ENCODE results near the gene TENT5C.

TENT5C gene

DNA sequence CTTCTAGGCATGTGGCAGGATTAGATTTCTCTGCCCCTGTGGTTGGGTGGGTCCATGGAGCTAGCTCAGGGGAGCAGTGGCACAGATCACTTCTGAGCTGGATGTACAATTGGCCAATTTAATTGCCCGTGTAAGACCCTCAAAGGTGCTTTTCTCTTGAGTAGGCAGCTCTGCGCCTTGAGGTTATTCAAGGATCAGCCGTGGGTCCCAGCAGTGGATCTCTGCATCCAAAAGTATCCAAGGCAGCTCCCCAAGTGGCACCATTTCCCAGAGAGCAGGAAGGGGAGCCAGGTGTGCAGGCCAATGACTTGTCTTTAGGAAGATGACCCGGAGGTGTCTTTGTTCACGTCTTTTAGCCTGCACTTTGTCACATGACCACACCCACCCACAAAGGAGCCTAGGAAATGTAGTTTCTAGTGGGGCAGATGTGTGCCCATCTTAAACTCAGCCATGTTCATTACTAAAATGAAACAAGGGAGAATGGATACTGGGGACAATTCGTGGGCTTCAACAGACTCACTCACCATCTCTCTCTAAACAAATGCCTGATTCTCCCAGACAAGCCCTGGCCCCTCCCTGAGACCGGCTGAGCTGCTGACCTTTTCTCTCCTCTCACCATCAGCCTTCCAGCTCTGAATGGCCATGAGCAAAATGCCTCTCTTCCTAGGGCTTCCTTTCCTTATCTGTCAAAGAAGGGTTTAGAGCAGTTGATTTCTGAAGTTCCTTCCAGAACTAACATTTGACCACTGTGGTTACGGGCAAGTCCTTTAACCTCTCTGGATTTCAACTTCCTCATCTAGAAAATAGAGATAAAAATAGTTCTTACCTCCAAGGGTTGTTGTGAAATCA is 41.4 kb upstream of the TENT5C start:
- Histone ChIP-seq H3K27ac (ENCODE audit: low read depth, low read length) (no peak overlapping the region), H3K27me3 (ENCODE audit: insufficient read depth, low read length) (peaks cover 44% of the 10 kb centered on the region; the same call in 1 of the 2 replicates), H3K36me3 (ENCODE audit: insufficient read depth, low read length) (no peaks in the 10 kb centered on the region), H3K79me2 (ENCODE audit: control insufficient read depth, insufficient read depth, low read length, unreplicated experiment) (no peaks in the 10 kb centered on the region), H2AFZ (ENCODE audit: low read length, unreplicated experiment) (no peak overlapping the region), H3K4me3 (ENCODE audit: low read depth, low read length) (no peak overlapping the region), H3K4me1 (ENCODE audit: control insufficient read depth, insufficient read depth, low read length, unreplicated experiment) (no peaks in the 10 kb centered on the region)

DNA sequence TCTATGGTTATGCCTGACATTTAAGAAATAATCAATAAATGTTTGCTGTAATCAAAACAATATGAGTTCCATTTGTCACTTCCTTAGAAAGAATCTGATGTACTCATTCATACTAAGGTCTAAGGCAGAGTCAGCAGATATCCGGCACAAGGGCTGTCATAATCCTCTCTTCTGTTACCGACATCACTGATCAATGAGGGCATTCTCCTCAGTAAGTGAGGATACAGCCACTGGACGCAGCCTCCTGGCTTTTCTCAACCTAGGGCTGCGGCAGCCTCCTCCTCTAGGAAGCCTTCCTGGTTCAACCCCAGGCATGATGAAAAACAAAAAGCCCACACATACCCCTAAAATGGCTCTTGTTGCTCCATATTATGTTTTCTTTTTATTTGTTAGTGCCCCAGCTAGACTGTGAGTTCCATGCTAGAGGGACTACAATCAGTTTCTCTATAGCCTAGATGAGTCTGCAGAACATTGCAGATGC is 40.7 kb upstream of the TENT5C start:
- no peak overlapping the region for H2AFZ ChIP-seq (ENCODE audit: low read length, unreplicated experiment)
- no peaks in the 10 kb centered on the region for H3K36me3 ChIP-seq (ENCODE audit: insufficient read depth, low read length)
- H3K4me3 ChIP-seq (ENCODE audit: low read depth, low read length): no peak overlapping the region
- peaks cover 48% of the 10 kb centered on the region; the same call in 1 of the 2 replicates for H3K27me3 ChIP-seq (ENCODE audit: insufficient read depth, low read length)
- H3K79me2 ChIP-seq (ENCODE audit: control insufficient read depth, insufficient read depth, low read length, unreplicated experiment): no peaks in the 10 kb centered on the region
- no peaks in the 10 kb centered on the region for H3K4me1 ChIP-seq (ENCODE audit: control insufficient read depth, insufficient read depth, low read length, unreplicated experiment)
- H3K27ac ChIP-seq (ENCODE audit: low read depth, low read length): no peak overlapping the region

DNA sequence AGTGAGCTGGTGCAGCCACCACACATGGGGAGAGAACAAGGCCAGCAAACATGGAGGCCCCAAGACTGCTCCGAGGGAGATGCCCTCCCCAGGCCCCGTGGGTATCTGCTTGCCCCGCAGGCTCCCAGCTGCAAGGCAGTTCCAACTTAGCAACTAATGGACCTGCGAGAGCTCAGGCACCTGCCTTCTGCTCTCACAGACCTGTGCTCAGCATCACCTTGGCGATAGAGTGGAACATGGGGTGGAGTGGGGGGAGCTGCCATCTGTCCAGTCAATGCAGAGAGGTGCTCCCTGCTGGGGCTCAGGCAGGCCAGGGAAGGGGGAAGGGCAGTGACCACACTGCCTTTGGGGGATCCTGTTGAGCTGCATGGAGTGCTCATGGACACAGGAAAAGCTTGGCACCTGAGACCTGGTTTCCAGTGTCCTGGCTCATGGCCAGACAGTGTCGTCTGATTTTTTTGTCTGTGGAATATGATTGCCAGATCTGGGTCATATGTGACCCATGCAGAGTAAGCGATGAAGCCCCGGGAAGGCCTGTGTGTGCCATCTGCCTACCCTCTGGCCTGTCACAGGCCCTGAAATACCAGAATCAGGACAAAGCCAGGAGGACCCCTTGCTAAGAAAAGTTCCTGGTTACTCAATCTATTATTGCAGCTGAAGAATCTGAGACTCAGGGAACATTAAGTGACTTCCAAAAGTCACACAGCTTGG is 39.9 kb upstream of the TENT5C start:
- peaks cover 49% of the 10 kb centered on the region; the same call in 1 of the 2 replicates for H3K27me3 ChIP-seq (ENCODE audit: insufficient read depth, low read length)
- H2AFZ ChIP-seq (ENCODE audit: low read length, unreplicated experiment): no peak overlapping the region
- H3K36me3 ChIP-seq (ENCODE audit: insufficient read depth, low read length): no peaks in the 10 kb centered on the region
- H3K4me1 ChIP-seq (ENCODE audit: control insufficient read depth, insufficient read depth, low read length, unreplicated experiment): no peaks in the 10 kb centered on the region
- no peak overlapping the region for H3K27ac ChIP-seq (ENCODE audit: low read depth, low read length)
- no peak overlapping the region for H3K4me3 ChIP-seq (ENCODE audit: low read depth, low read length)
- H3K79me2 ChIP-seq (ENCODE audit: control insufficient read depth, insufficient read depth, low read length, unreplicated experiment): no peaks in the 10 kb centered on the region

DNA sequence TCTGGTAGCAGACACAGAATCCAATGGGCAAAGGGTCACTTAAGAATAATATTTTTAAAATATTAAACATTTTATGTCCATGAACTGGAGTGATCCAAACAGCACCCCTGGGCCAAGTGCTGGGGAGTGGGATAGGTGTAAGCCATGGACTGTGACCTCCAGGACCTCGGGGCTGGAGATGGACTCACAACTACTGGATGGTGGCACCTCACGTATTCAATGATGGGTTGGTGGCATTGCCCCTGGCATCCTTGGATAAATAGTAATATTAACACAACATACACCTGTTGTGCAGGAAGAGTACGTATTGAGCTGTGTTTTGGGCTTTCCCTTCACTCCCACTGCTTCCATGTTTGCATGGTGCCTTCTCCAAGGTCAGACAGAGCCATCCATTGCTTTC is 39.3 kb upstream of the TENT5C start:
- no peaks in the 10 kb centered on the region for H3K79me2 ChIP-seq (ENCODE audit: control insufficient read depth, insufficient read depth, low read length, unreplicated experiment)
- no peak overlapping the region for H3K4me3 ChIP-seq (ENCODE audit: low read depth, low read length)
- H3K4me1 ChIP-seq (ENCODE audit: control insufficient read depth, insufficient read depth, low read length, unreplicated experiment): no peaks in the 10 kb centered on the region
- H3K36me3 ChIP-seq (ENCODE audit: insufficient read depth, low read length): no peaks in the 10 kb centered on the region
- peaks cover 53% of the 10 kb centered on the region; the same call in 1 of the 2 replicates for H3K27me3 ChIP-seq (ENCODE audit: insufficient read depth, low read length)
- no peak overlapping the region for H3K27ac ChIP-seq (ENCODE audit: low read depth, low read length)
- no peak overlapping the region for H2AFZ ChIP-seq (ENCODE audit: low read length, unreplicated experiment)

DNA sequence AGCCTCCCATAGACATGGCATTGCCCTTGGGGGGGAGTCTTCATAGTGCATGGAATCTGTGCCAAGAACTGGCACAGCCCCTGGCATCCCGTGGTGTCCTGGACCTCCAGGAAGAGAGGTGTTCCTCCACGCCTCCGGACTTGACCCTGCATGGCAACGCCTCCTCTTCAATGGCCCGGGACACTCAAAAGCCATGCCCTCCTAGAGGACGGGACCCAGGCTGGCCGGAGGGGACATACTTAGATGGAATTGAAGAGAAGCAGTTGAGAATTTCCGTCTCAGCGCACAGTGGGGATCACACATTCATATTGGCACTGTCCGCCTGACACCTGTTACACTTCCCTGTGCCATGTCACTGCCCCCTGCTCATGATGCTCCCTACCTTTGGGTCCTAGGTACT is 38.4 kb upstream of the TENT5C start:
- Histone ChIP-seq H2AFZ (ENCODE audit: low read length, unreplicated experiment) (no peak overlapping the region), H3K4me3 (ENCODE audit: low read depth, low read length) (no peak overlapping the region), H3K27ac (ENCODE audit: low read depth, low read length) (no peak overlapping the region), H3K36me3 (ENCODE audit: insufficient read depth, low read length) (no peaks in the 10 kb centered on the region), H3K79me2 (ENCODE audit: control insufficient read depth, insufficient read depth, low read length, unreplicated experiment) (no peaks in the 10 kb centered on the region), H3K27me3 (ENCODE audit: insufficient read depth, low read length) (peaks cover 46% of the 10 kb centered on the region; the same call in 1 of the 2 replicates), H3K4me1 (ENCODE audit: control insufficient read depth, insufficient read depth, low read length, unreplicated experiment) (no peaks in the 10 kb centered on the region)

DNA sequence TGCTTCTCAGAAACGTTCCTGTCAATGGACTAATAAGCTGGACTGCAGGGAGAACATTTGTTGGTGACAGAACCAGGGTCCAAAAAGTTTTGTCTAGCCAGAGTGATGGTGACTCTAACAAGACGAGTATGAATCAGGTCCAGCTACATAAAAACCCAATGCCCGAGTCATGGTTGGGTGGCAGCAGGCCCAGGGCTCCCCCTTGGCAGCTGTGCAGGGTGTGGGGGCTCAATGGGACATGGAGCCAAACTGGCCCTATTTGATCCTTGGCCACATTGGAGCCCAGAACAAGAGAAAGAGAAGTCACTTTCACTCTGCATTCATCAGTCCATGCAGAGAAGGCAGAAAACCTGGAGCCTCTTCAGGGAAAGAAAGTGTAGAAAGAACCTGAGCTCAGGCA is 37.9 kb upstream of the TENT5C start:
- Histone ChIP-seq H3K79me2 (ENCODE audit: control insufficient read depth, insufficient read depth, low read length, unreplicated experiment) (no peaks in the 10 kb centered on the region), H3K27ac (ENCODE audit: low read depth, low read length) (no peak overlapping the region)

DNA sequence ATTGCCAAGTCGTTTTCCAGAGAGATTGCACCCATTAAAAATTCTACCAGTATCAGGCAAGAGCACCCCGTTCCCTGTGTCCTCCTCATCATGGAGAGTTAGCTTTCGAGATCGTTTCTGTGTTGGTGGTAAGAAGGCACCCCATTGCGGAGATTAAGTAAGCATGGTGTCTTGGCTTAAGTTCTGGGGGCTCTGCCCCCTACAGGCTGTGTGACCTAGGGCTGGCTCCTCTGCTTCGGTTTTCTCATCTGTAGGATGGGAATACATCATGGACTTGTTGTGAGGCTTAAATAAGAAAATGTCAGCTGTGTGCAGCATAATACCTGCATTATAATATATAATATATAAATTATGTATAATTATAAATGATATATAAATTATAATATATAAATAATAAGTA is 36.8 kb upstream of the TENT5C start:
- Histone ChIP-seq H3K4me3 (ENCODE audit: low read depth, low read length) (no peak overlapping the region), H2AFZ (ENCODE audit: low read length, unreplicated experiment) (no peak overlapping the region), H3K79me2 (ENCODE audit: control insufficient read depth, insufficient read depth, low read length, unreplicated experiment) (no peaks in the 10 kb centered on the region), H3K36me3 (ENCODE audit: insufficient read depth, low read length) (no peaks in the 10 kb centered on the region), H3K4me1 (ENCODE audit: control insufficient read depth, insufficient read depth, low read length, unreplicated experiment) (no peaks in the 10 kb centered on the region), H3K27me3 (ENCODE audit: insufficient read depth, low read length) (peaks cover 30% of the 10 kb centered on the region; the same call in 1 of the 2 replicates), H3K27ac (ENCODE audit: low read depth, low read length) (no peak overlapping the region)

More for the DNA sequence above, 37.9 kb upstream of the TENT5C start:
- Histone ChIP-seq H2AFZ (ENCODE audit: low read length, unreplicated experiment) (no peak overlapping the region), H3K4me3 (ENCODE audit: low read depth, low read length) (no peak overlapping the region), H3K4me1 (ENCODE audit: control insufficient read depth, insufficient read depth, low read length, unreplicated experiment) (no peaks in the 10 kb centered on the region), H3K36me3 (ENCODE audit: insufficient read depth, low read length) (no peaks in the 10 kb centered on the region), H3K27me3 (ENCODE audit: insufficient read depth, low read length) (peaks cover 41% of the 10 kb centered on the region; the same call in 1 of the 2 replicates)

DNA sequence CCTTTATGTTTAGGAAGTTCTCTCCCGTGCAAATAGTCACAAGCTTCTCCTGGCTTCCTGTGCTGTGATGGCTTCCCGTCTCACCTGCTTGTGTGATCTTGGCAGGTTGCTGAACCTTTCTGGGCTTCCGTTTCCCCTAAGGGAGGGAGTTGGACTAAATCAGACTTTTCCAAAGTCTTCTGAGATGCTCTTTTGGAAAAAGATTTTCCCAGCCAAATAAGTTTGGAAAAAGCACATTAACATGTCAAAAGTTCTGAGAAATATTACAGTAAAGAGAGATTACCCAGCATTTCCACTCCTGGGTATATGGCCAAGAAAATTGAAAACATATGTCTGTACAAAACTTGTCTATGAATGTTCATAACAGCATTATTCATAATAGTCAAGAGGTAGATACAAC is 36.0 kb upstream of the TENT5C start:
- Histone ChIP-seq H3K27ac (ENCODE audit: low read depth, low read length) (no peak overlapping the region), H3K27me3 (ENCODE audit: insufficient read depth, low read length) (peaks cover 22% of the 10 kb centered on the region; the same call in 1 of the 2 replicates), H2AFZ (ENCODE audit: low read length, unreplicated experiment) (no peak overlapping the region), H3K79me2 (ENCODE audit: control insufficient read depth, insufficient read depth, low read length, unreplicated experiment) (no peaks in the 10 kb centered on the region), H3K4me1 (ENCODE audit: control insufficient read depth, insufficient read depth, low read length, unreplicated experiment) (no peaks in the 10 kb centered on the region), H3K36me3 (ENCODE audit: insufficient read depth, low read length) (no peaks in the 10 kb centered on the region), H3K4me3 (ENCODE audit: low read depth, low read length) (no peak overlapping the region)

DNA sequence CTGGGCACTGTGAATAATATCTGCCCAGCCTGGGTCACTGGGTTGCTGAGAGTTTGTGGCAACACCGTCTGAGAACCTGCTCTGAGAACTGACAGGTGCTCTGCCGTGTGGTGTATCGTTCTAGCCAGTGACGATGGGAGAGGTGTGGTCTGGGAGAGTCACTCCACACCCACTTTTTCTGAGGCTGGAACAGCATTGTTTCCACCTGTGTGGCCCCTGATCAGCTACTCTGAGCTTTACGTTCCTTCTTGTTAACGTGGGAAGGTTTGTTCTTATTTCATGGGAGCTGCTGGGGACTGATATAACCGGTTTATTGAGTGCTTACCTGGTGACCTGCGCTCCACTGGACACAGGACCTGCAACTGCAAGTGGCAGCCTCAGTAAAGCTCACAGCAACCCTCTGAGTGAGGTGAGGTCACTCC is 34.8 kb upstream of the TENT5C start:
- H3K27me3 ChIP-seq (ENCODE audit: insufficient read depth, low read length): peaks cover 17% of the 10 kb centered on the region; the same call in 1 of the 2 replicates
- no peak overlapping the region for H3K27ac ChIP-seq (ENCODE audit: low read depth, low read length)
- no peaks in the 10 kb centered on the region for H3K79me2 ChIP-seq (ENCODE audit: control insufficient read depth, insufficient read depth, low read length, unreplicated experiment)
- H2AFZ ChIP-seq (ENCODE audit: low read length, unreplicated experiment): no peak overlapping the region
- no peaks in the 10 kb centered on the region for H3K4me1 ChIP-seq (ENCODE audit: control insufficient read depth, insufficient read depth, low read length, unreplicated experiment)
- no peak overlapping the region for H3K4me3 ChIP-seq (ENCODE audit: low read depth, low read length)
- no peaks in the 10 kb centered on the region for H3K36me3 ChIP-seq (ENCODE audit: insufficient read depth, low read length)

DNA sequence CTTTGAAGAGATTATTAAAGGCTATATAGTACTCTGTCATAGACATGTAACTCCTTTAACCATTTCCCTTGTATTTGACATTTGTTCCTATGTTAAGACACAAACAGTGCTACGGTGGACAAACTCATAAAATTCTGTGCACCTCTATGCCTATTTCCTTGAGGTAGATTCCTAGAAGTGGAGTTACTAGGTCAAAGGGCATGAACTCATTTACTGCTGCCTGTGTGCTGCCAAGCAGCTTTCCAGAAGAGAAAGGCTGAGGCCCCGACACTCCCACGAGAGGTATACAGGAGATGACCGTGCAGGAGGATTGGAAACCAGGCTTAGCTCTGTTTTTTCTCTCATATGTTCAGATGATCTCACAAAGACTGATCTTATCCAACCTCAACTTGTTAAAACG is 34.4 kb upstream of the TENT5C start:
- H2AFZ ChIP-seq (ENCODE audit: low read length, unreplicated experiment): no peak overlapping the region
- no peak overlapping the region for H3K27ac ChIP-seq (ENCODE audit: low read depth, low read length)
- no peaks in the 10 kb centered on the region for H3K36me3 ChIP-seq (ENCODE audit: insufficient read depth, low read length)
- H3K4me1 ChIP-seq (ENCODE audit: control insufficient read depth, insufficient read depth, low read length, unreplicated experiment): no peaks in the 10 kb centered on the region
- H3K27me3 ChIP-seq (ENCODE audit: insufficient read depth, low read length): peaks cover 17% of the 10 kb centered on the region; the same call in 1 of the 2 replicates
- H3K4me3 ChIP-seq (ENCODE audit: low read depth, low read length): no peak overlapping the region
- no peaks in the 10 kb centered on the region for H3K79me2 ChIP-seq (ENCODE audit: control insufficient read depth, insufficient read depth, low read length, unreplicated experiment)
